Ovary (tissue), 9 donors: ENCODE results near the gene YIPF3. TPM values are rescaled to one million over a fixed set of nuclear protein-coding genes. Genes with fewer than 3 reads are reported as not detected.

Experiments
- DNase-seq, 5 donors: peaks; one replicate each; pipeline ENCODE4 v3.0.0-alpha.2; 2019 to 2020
- H3K27ac ChIP-seq, 2 donors: fragments of 200-600 bp; one replicate each; pipeline versions ENCODE4 v1.5.1 to v1.8.0; 2019 to 2022
- H3K27me3 ChIP-seq: fragments of 200-600 bp; one replicate; pipeline ENCODE4 v1.8.0; 2022
- H3K36me3 ChIP-seq: fragments of 200-600 bp; sonication (generic); one replicate; pipeline ENCODE4 v1.5.1; 2019
- H3K4me1 ChIP-seq: one replicate; pipeline ENCODE4 v1.8.1; 2013; ENCODE audit warnings: mild to moderate bottlenecking, moderate library complexity; ENCODE audit not compliant: insufficient read depth
- H3K4me3 ChIP-seq: fragments of 200-600 bp; sonication (generic); one replicate; pipeline ENCODE4 v1.5.1; 2017
- H3K9me3 ChIP-seq, 2 donors: fragments of 200-600 bp in 1 of 2; sonication (generic) in 1 of 2; one replicate each; pipeline versions ENCODE4 v1.5.1 to v1.8.1; 2013 to 2019; ENCODE audit warnings: mild to moderate bottlenecking in 1 of 2, moderate library complexity in 1 of 2
- EP300 ChIP-seq: sonication (generic); formaldehyde crosslinking; IDR thresholded peaks from one replicate; pipeline ENCODE4 v1.6.1; 2017; ENCODE audit warnings: antibody characterized with exemption
- POLR2A ChIP-seq: fragments of 450-650 bp; IDR thresholded peaks from one replicate; pipeline ENCODE4 v1.6.1; 2017; ENCODE audit warnings: antibody characterized with exemption, mild to moderate bottlenecking, moderate library complexity
- WGBS, 3 donors: extraction: QIAGEN DNeasy Blood & Tissue Kit in 1 of 3; methylation state at CpG; one replicate each; pipeline versions ENCODE4 v1.1.5 to v1.1.7; 2013 to 2017; 5-methylcytosine and 5-hydroxymethylcytosine counted together
- intact Hi-C, 4 donors: fragments of 100-400 bp; cut with DNase I; formaldehyde crosslinking; loops; one replicate each; pipeline versions ENCODE4 v1.11.0 to v1.15.1; 2022 to 2023
- polyA plus RNA-seq, 2 donors: library from polyadenylated mRNA; stranded (reverse); fragments of 200-250 nt in 1 of 2; fragments of 350-450 nt in 1 of 2; fragmentation: Illumina TruSeq in 1 of 2; extraction: RNeasy Lipid Tissue Mini Kit (QIAGEN cat#74804) in 1 of 2; gene quantifications; one replicate each; pipeline ENCODE4 v1.2.3, GENCODE V29; 2013 to 2014
- total RNA-seq, 7 donors: library from RNA; depleted of rRNA in 2 of 7; stranded (reverse); fragments of >200 nt in 2 of 7; fragmentation: NEBNext Ultra II Directional in 3 of 7; extraction: Animal tissue kit (Norgen Biotek cat#: 25700) in 3 of 7; gene quantifications; one replicate each; pipeline versions ENCODE4 v1.1.0 to v1.2.4, GENCODE V29; 2016 to 2023
- TF ChIP-seq, protein P1 (sequence below), 3 donors: fragments of 450-650 bp in 2 of 3; fragments of 200-600 bp in 1 of 3; IDR thresholded peaks; one replicate each; pipeline versions ENCODE4 v1.5.1 to v1.8.0; 2016 to 2022; ENCODE audit warnings: antibody characterized with exemption in 3 of 3, mild to moderate bottlenecking in 1 of 3
- donor health status: DM: no; HTN: no; CAD: no; lungs with moderate emphysema.
- donor health status: DM: no; HTN: no; CAD: no.
- donor health status: Bipolar disorder and iron deficiency.
- donor health status: DM: yes; HTN: yes; CAD: no.
- donor health status: DM: no; HTN: no; CAD: no.
- donor health status: DM: yes; HTN: yes; CAD: no.

Gene YIPF3
- total and polyA plus RNA-seq, 9 donors = 47.0 to 143 (median 78.3) TPM

DNA sequence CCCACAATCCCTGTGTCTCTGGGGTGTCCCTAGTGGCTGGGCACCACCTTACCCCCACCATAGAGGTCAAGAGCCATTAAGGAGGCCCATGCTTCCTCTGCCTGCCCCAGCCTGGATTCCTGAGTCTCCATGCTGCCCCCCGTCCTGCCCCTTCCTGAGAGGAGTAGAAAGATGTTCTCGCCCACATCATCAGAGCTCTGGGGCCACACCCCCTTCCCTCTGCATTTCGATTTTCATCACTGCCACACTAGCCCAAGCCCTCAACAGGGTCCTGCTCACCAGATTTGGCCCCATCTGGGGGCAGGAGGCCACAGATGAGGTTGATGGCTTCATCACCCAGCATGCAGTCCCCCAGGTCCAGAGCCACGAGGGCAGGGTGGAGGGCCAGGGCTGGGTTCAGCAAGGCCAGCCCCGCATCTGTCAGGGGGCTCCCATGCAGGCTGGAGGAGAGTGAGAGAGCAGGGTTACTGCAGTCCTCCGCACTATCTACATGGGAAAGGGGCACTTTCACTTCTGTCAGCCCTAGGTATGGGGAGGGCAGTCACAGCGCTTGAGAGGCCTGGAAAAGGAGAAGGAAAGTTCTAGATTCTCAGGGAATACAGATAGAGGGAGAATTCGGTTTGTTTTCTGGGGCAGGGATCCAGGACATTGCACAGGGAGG is 8.1 kb downstream of the YIPF3 start:
- Histone ChIP-seq H3K4me3 (no peak overlapping the region), H3K36me3 (no peaks in the 10 kb centered on the region), H3K4me1 (peaks cover 9% of the 10 kb centered on the region), H3K27ac (no peak overlapping the region), H3K9me3 (no peaks in the 10 kb centered on the region), H3K27me3 (no peaks in the 10 kb centered on the region)
- intact Hi-C loops = loop anchor here (5.0 to 10.0 kb wide), 6 partner anchors 51 to 284 kb away; partner anchors contain the start of genes DLK2 (in 1 of the 4) and DNPH1 (in 1 of the 4)
- TF ChIP-seq, protein P1, sequence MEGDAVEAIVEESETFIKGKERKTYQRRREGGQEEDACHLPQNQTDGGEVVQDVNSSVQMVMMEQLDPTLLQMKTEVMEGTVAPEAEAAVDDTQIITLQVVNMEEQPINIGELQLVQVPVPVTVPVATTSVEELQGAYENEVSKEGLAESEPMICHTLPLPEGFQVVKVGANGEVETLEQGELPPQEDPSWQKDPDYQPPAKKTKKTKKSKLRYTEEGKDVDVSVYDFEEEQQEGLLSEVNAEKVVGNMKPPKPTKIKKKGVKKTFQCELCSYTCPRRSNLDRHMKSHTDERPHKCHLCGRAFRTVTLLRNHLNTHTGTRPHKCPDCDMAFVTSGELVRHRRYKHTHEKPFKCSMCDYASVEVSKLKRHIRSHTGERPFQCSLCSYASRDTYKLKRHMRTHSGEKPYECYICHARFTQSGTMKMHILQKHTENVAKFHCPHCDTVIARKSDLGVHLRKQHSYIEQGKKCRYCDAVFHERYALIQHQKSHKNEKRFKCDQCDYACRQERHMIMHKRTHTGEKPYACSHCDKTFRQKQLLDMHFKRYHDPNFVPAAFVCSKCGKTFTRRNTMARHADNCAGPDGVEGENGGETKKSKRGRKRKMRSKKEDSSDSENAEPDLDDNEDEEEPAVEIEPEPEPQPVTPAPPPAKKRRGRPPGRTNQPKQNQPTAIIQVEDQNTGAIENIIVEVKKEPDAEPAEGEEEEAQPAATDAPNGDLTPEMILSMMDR (IDR thresholded peaks at IDR 0.05) = no peak
- WGBS, 3 donors = 70 to 78% (median 73%) methylated on average over 8 of the region's 8 CpGs
- no peak for DNase-seq

DNA sequence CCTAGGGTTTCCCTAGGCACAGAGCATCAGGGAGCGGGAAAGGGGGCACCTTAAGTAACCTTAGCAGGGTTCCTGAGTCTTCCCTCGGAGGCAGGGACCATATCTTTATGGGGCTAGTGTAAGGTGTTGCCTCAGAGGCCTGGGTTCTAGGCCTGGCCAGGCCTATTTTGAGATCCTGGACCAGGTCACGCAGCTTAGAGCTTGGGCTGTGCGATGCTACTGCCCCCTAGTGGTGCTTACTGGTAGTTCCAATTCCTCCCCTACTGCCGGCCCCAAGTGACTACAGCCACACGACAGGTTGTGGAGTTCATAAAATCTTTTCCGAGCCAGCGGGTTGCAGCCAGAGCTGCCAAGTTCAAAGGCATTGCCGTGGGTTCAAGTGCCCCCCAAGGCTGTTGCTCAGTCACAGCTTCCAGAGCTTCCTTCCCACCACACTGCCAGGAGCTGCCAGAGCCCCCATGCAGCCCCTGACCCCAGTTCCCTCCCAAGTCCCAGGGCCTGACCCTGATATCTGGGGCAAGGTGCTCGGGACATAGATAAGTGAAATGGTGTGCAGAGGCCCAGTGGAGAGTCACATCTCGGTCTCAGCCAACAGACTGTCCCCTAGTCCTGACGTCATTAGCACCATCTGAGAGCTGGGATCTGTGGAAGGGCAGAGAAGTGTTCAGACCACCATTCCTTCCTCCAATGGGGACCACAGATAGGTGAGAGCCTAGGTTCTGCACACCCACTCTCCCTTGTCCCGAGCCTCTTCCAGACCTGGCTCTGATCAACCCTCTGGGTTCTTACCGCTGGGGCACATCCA is 9.9 kb downstream of the YIPF3 start:
- peaks cover 9% of the 10 kb centered on the region for H3K4me1 ChIP-seq
- no peaks in the 10 kb centered on the region for H3K27me3 ChIP-seq
- peak; percentile 67 to 86 (median 81) for DNase-seq
- H3K27ac ChIP-seq = peak overlapping the region in 1 of 2 donors; percentile 52
- H3K9me3 ChIP-seq = no peaks in the 10 kb centered on the region
- intact Hi-C loops = loop anchor here (2.0 to 10.0 kb wide), 7 partner anchors 50 to 282 kb away; partner anchors contain the start of genes DLK2 (in 2 of the 4) and DNPH1 (in 1 of the 4)
- TF ChIP-seq EP300 = no peak
- TF ChIP-seq, protein P1 (IDR thresholded peaks at IDR 0.05) = peak; percentile 88 to 91 (median 88)
- H3K4me3 ChIP-seq = no peak overlapping the region
- WGBS, 3 donors = 23 to 26% (median 24%) methylated on average over 14 of the region's 14 CpGs
- no peaks in the 10 kb centered on the region for H3K36me3 ChIP-seq

DNA sequence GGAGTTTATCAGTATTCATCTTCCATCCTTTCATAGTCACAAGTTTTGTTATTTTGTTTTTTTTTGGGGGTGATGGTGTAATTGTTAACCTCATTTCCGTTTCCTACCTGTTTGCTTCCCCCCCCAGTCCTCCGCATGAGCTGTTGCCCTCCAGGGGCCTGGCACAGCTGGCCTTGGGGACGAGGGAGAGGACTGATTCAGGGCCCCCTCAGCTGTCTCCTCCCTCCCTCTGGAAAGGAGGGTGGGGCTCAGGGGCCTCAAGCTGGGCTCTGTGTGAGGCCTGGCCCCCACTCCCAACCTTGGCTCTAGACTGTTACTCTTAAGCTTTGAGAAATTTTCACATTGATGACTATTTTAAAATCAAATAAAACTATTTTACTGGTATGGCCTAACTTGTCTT is 10.6 kb downstream of the YIPF3 start:
- 84 to 88% (median 86%) methylated on average over 3 of the region's 3 CpGs for WGBS, 3 donors
- no peak for DNase-seq

DNA sequence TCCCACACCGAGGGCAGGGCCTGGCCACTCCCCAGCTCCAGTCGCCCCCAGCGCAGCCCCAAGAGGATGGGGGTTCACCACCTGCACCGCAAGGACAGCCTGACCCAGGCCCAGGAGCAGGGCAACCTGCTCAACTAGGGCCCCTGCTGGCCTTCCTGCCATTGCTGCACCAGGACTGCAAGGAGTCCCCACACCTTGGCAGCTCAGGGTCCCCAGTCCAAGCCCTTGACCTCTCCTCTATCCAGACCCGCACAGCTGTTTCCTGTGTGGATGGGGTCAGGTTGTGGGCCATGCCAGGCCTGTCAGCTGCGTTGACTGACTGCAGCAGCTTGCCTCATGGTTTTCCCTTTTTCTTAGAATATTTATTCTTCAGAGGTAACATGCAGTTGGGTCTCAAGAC is 11.0 kb downstream of the YIPF3 start:
- no peak overlapping the region for H3K27ac ChIP-seq
- no peaks in the 10 kb centered on the region for H3K36me3 ChIP-seq
- no peaks in the 10 kb centered on the region for H3K9me3 ChIP-seq
- no peak overlapping the region for H3K4me3 ChIP-seq
- DNase-seq = no peak
- no peak for TF ChIP-seq POLR2A
- no peak for TF ChIP-seq EP300
- TF ChIP-seq, protein P1 (IDR thresholded peaks at IDR 0.05) = no peak
- H3K4me1 ChIP-seq = peaks cover 7% of the 10 kb centered on the region
- intact Hi-C loops = loop anchor here (2.0 to 10.0 kb wide), 7 partner anchors 48 to 281 kb away; partner anchors contain the start of genes DLK2 (in 2 of the 4) and DNPH1 (in 1 of the 4)
- 48 to 70% (median 56%) methylated on average over 4 to 6 of the region's 6 CpGs for WGBS, 3 donors
- no peaks in the 10 kb centered on the region for H3K27me3 ChIP-seq

More for the DNA sequence above, 10.6 kb downstream of the YIPF3 start:
- H3K9me3 ChIP-seq = no peaks in the 10 kb centered on the region
- H3K27me3 ChIP-seq = no peaks in the 10 kb centered on the region
- peak overlapping the region in 1 of 2 donors; percentile 52 for H3K27ac ChIP-seq
- intact Hi-C loops = loop anchor here (2.0 to 10.0 kb wide), 7 partner anchors 49 to 281 kb away; partner anchors contain the start of genes DLK2 (in 2 of the 4) and DNPH1 (in 1 of the 4)
- peaks cover 9% of the 10 kb centered on the region for H3K4me1 ChIP-seq
- H3K36me3 ChIP-seq = no peaks in the 10 kb centered on the region
- TF ChIP-seq POLR2A = no peak
- TF ChIP-seq, protein P1 (IDR thresholded peaks at IDR 0.05) = no peak
- TF ChIP-seq EP300 = no peak
- no peak overlapping the region for H3K4me3 ChIP-seq
